HG02852 (cell line): ENCODE results near the gene MRPS16.

ENCODE experiments used
- ATAC-seq: cut with Tn5 transposase; IDR thresholded peaks from one replicate; pipeline ENCODE4 v1.9.1; 2021; ENCODE audit warnings: mild to moderate bottlenecking, moderate library complexity; ENCODE audit not compliant: unreplicated experiment

MRPS16 gene

GRCh38 chr10:73244866-73245477 lies 7.5 kb downstream of the MRPS16 start:
- ATAC-seq: no peak

- ATAC-seq: no peak
Measured at GRCh38 chr10:73239908-73240307, 12.5 kb downstream of the MRPS16 start.

DNA sequence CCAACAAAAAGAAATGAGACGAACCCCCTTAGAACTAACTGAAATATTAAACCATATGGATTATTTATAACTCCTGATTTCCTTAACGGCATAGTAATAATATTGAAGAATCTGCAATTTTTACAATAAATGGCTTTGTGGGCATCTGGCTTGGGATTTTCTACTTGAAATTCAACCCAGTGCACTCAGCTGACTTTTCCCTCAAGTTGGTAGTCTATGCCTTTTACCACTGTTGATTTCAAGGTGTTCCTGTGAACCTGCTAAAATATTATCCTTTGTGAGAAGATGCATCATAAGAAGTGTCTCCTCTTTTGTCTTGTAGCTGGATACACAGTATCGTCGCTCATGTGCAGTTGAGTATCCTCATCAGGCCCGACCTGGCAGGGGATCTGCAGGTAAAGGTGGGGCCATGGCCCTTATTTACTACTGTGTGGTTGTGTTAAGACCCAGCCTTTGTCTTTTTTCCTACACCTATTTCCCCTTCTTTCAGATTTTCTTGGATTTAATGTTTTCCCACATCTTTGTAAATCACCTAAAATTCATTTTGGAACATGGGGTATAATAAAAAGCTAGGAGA lies 13.4 kb downstream of the MRPS16 start:
- ATAC-seq: no peak

DNA sequence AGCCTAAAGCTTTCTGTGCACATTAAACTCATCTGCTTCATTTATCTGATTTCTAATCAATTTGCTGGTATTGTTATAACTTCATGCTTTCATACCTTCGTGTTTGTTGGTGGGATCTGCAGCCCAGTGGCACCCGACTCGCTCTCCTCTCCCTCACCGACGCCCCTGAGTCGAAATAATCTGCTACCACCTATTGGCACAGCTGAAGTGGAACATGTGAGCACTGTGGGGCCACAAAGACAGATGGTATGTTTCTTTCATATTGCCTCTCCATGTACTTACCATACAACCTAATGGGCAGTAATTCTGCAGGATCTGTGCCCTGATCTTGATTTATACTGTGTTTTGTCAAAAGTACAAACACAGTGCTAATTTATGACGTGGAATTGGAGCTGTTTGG lies 17.7 kb downstream of the MRPS16 start:
- no peak for ATAC-seq

DNA sequence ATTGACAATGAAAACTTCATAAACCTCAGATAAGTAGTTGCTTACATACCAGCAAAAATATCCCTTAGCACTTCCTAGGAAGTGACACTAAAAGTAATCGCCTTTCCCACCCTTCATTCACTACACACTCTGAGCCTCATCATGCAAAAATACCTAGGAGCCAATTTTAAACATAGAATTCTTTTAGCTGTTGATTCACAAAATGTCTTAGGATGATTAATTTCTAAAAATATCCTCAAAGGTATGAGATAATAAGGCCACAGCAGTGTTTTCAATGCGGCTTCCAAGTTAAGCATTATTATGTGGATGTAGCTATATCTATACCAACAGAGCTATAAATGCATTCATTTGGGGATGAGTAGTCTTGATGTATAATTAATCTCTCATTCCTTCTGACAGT lies 18.6 kb downstream of the MRPS16 start:
- ATAC-seq: no peak

DNA sequence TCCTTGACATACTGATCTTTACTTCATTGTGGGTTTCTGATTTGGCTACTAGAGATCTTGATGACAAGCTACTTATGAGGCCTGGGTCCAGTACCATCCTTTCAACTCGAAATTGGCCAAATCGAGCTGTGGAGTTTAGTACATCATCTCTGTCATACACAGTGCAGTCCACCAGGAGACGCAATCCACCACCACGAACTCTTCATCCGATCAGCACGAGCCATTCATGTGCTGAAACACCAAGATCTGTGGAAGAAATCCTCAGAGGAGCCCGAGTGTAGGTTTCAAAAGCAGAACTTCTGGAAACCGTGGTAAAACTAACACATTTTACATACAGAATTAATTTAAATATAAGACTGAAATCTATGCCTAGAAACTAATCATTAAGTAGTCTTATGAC lies 19.6 kb downstream of the MRPS16 start:
- ATAC-seq: no peak

DNA sequence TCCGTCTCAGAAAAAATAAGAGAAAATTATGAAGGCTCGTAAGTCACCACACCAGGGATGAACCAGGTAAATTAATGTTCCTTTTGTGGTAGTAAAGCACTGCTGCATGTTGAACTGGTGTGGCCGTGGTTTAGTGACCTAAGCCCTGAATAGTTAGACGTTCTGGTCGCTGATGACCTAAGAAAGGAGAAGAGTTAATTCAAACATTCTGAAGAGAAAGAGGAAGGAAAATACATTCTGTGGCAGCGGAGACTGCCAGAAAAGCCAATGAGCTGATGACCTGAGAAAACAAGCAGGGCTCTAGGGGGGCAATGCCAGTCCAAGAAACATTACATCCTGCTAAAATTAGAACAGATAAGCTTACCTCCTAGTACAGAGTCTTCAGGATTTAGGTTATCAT lies 22.9 kb downstream of the MRPS16 start:
- no peak for ATAC-seq

GRCh38 chr10:73228247-73228646 lies 24.2 kb downstream of the MRPS16 start:
- ATAC-seq: no peak

GRCh38 chr10:73226663-73227062 lies 25.8 kb downstream of the MRPS16 start:
- ATAC-seq: no peak

DNA sequence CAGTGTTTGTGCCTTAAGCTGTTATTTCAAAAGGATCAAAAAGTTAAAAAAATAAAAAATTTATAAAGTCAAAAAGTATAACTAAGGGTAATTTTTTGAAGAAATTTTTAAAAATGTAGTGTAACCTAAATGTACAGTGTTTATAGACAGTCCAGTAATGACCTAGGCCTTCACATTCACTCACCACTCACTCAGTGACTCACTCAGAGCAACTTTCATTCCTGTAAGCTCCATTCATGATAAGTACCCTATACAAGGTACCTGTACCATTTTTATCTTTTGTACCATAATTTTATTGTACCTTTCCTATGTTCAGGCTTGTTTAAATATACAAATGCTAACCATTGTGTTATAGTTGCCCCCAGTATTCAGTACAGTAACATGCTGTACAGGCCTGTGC lies 26.9 kb downstream of the MRPS16 start:
- ATAC-seq: no peak

DNA sequence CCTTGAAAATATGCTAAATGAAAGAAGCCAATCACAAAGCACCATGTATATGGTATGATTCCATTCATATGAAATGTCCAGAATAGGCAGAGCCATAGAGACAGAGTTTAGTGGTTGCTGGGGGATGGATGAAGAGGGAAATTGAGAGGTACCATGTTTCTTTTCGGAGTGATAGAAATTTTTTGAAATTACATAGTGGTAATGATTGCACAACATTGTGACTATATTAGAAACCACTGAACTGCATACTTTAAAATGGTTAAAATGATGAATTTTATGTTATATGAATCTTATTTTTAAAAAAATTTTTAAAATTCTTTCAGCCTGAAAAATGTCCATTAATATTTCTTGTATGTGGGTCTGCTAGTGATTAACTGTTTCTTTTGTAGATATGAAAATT lies 31.5 kb downstream of the MRPS16 start:
- no peak for ATAC-seq

GRCh38 chr10:73219384-73219783 lies 33.1 kb downstream of the MRPS16 start:
- no peak for ATAC-seq

DNA sequence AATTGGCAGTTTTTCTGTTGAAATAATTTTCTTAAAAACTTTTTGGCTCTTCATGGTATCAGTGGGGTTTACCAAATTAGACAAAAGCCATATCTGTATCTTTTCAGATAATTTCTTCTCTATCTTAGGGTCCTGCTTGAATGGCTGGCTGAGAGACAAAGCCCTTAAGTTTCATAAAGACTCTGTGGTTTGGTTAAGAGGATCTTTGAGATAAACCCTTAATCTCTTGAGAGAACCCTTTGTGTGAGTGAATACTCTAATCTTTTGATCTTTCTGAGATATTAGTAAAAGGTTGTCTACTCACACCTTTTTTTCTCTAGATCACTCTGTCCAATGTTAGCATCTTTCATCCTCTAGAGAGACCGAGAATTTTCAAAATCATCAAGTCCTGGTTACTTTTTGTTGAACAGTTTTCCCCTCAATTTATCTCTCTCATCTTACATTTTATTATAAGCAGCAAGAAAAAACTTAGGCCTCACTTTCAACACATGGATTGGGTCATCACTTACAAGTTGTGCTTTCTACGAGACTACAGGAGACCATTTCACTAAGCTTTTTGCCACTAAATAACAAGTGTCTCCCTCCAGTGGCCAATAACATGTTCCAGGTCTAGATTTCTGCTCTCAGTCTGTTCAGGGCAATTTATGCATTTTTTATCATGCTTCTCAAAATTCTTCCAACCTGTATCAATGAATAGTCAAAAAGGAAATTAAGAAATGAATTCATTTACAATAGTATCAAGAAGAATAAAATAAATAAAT lies 33.8 kb downstream of the MRPS16 start:
- ATAC-seq: no peak

GRCh38 chr10:73217628-73218027 lies 34.8 kb downstream of the MRPS16 start:
- no peak for ATAC-seq

GRCh38 chr10:73215749-73216148 lies 36.7 kb downstream of the MRPS16 start:
- ATAC-seq: no peak

DNA sequence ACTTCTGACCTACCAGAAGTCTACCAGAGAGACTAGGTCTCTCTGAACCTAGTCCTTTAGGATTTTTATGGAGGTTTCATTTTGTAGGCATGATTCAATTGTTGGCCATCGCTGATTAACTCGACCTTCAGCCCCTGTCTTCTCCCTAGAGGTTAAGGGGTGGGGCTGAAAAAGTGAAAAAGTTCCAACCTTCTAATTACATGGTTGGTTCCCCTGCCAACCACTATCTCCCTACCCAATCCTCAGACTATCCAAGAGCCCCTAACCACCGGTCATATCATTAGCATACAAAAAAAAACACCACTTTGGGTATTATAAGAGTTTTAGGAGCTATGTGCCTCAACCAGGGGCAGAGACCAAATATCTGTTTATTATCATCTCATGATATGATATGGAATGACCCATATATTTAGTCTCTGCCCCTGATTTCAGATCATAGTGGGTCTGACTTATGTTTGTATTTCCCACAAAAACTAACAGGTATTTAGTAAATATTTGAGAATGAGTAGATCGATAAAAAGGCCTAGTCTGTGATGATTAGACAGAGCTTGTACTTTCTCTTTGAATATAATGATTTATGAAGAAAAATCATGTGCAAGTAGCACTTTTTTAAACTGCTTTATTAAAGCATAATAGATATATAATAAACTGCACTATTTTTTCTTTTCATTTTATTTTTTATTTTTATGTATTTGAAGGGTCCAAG lies 41.2 kb downstream of the MRPS16 start:
- no peak for ATAC-seq

DNA sequence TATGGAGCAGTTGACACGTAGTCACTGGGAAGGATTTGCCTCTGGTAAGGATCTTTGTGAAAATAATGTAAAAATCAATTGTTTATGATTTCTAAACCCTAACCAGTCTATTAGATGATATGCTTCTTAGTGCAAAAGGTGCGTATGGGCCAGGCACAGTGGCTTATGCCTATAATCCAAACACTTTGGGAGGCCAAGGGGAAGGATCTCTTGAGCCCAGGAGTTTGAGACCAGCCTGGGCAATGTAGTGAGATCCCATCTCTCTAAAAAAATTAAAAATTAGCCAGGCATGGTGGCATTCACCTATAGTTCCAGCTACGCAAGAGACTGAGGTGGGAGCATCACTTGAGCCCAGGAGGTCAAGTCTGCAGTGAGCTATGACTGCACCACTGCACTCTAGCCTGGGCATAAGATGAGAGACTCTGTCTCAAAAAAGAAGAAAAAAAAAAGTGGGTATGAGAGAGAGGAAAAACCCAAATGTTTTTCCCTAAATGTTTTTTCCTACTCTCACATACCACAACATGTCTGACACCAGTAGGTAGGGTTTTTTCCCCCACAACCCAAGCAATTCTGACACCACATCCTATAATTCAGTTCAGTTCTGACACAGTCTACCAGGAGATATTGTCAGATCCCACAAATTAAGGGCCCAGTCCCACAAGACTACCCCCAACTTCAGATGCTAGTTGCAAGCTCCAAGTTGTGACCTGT lies 41.9 kb downstream of the MRPS16 start:
- ATAC-seq: no peak

- no peak for ATAC-seq
Measured at GRCh38 chr10:73209705-73210104, 42.7 kb downstream of the MRPS16 start.

DNA sequence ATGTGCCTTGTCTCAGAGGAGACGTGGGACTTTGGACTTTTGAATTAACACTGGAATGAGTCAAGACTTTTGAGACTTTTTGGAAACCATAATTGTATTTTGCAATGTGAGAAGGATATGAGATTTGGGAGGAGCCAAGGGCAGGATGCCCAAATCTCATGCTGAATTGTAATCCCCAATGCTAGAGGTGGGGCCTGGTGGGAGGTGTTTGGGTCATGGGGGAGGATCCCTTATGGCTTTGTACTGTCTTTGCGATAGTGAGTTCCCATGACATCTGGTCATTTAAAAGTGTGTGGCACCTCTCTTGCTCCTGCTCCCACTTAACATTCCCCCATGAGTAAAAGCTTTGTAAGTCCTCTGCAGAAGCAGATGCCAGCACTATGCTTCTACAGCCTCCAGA lies 44.6 kb downstream of the MRPS16 start:
- no peak for ATAC-seq

DNA sequence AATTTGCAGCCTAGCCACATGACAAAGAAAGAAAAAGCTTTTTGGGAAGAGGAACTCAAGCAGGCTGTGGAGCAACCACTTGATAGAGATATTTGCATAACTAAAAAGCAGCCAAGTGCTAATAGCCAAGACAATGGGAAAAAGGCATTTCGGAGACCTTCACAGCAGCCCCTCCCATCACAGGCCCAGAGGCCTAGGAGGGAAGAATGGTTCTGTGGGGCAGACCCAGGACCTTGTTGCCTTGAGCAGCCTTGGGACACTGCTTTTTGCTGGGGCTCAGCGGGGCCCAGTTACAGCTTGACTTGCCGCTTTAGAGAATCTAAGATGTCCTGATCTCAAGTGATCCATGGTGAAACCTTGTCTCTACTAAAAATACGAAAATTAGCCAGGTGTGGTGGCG lies 46.1 kb downstream of the MRPS16 start:
- no peak for ATAC-seq

DNA sequence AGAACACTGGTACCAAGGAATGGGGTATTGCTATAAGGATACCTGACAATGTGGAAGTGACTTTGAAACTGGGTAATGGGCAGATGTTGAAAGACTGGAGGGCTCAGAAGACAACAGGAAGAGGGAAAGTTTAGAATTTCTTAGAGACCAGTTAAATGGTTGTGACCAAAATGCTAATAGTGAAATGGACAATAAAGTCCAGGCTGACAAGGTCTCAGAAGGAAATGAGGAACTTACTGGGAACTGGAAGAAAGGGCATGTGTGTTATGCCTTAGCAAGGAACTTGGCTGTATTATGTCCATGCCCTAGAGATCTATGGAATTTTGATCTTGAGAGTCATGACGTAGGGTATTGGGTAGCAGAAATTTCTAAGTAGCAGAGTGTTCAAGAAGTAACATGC lies 46.6 kb downstream of the MRPS16 start:
- ATAC-seq: no peak
